ENCODE data around the gene TCTN2. TPM values are rescaled to one million over a fixed set of nuclear protein-coding genes. Genes with fewer than 3 reads are reported as not detected.

The TCTN2 gene
- polyA plus RNA-seq, 4 donors: 0.22 to 7.2 (median 2.0) TPM

DNA sequence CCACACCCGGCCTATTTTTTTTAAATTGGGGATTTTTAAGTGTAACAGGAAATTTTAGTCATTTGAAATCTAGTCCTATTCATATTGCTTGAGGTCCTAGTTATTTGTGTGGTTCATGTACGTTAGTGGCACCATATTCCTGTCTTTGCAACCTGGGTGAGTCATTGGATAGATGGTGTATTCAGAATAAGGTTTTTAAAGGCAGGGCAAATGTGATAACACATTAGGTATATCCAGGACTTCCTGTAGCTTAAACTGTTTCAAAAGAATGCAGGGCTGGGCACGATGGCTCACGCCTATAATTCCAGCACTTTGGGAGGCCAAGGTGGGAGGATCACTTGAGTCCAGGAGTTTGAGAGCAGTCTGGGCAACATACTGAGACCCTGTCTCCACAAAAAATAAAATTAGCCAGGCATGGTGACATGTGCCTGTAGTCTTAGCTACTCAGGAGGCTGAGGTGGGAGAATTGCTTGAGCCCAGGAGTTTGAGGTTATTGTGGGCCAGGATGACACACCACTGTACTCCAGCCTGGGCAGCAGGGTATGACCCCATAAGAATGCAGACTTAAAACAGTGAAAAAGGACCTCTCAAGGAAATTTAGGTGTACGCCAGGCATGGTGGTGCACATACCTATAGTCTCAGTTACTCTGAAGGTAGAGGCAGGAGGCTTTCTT is 49.4 kb downstream of the TCTN2 start:
- peaks cover 7 to 35% (median 10%) of the 10 kb centered on the region in 3 donors for H3K36me3 ChIP-seq (ENCODE audit: control insufficient read depth in 3 of 3, insufficient read depth in 2 of 3, low read depth in 1 of 3, low read length in 3 of 3)
- FAIRE-seq: no peak
- H3K4me1 ChIP-seq (ENCODE audit: control insufficient read depth in 3 of 3, insufficient read depth in 2 of 3, low read depth in 1 of 3, low read length in 2 of 3): peaks cover 0 to 24% (median 3%) of the 10 kb centered on the region in 3 donors
- H3K4me3 ChIP-seq (ENCODE audit: low read depth in 1 of 3, low read length in 3 of 3): no peak overlapping the region
- no peaks in the 10 kb centered on the region for H3K9me3 ChIP-seq (ENCODE audit: control insufficient read depth in 2 of 2, insufficient read depth in 1 of 2, low read depth in 1 of 2, low read length in 1 of 2)
- WGBS, 3 donors: 49 to 72% (median 57%) methylated on average over 5 of the region's 5 CpGs
- no peaks in the 10 kb centered on the region for H3K27me3 ChIP-seq (ENCODE audit: control insufficient read depth in 3 of 3, insufficient read depth in 3 of 3, low read length in 3 of 3)
- peak overlapping the region in 2 of 3 donors; percentile 30 to 44 for H3K27ac ChIP-seq (ENCODE audit: low read depth in 1 of 3, low read length in 2 of 3)
- peak in 1 of 2 donors; percentile 40 for DNase-seq

DNA sequence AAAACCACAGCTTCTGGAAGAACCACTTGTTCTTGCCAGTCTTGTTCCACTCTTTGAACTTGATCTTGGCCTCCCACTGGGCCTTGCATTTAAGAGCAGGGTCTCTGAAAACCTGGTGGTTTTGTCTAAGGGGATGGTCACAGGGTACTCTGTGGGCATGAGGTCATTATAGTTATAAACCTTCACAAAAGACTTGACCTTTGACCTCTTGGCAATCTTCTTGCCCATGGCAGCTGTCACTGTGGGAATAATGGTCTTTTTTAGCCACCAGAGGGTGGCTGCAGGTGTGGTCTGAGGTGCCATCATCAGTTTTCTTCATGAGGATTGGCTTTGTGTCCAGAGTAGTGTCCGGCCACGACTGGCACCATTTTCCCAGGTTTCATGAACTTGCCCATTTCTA is 50.3 kb downstream of the TCTN2 start:
- Histone ChIP-seq H3K27ac (ENCODE audit: low read depth in 1 of 3, low read length in 2 of 3) (no peak overlapping the region), H3K36me3 (ENCODE audit: control insufficient read depth in 3 of 3, insufficient read depth in 2 of 3, low read depth in 1 of 3, low read length in 3 of 3) (peaks cover 10 to 42% (median 10%) of the 10 kb centered on the region in 3 donors), H3K9me3 (ENCODE audit: control insufficient read depth in 2 of 2, insufficient read depth in 1 of 2, low read depth in 1 of 2, low read length in 1 of 2) (no peaks in the 10 kb centered on the region), H3K4me3 (ENCODE audit: low read depth in 1 of 3, low read length in 3 of 3) (no peak overlapping the region), H3K4me1 (ENCODE audit: control insufficient read depth in 3 of 3, insufficient read depth in 2 of 3, low read depth in 1 of 3, low read length in 2 of 3) (peaks cover 0 to 24% (median 3%) of the 10 kb centered on the region in 3 donors), H3K27me3 (ENCODE audit: control insufficient read depth in 3 of 3, insufficient read depth in 3 of 3, low read length in 3 of 3) (no peaks in the 10 kb centered on the region)
- WGBS, 3 donors: 70 to 92% (median 71%) methylated on average over 2 of the region's 2 CpGs
- DNase-seq: peak in 1 of 2 donors; percentile 24
- FAIRE-seq: no peak

DNA sequence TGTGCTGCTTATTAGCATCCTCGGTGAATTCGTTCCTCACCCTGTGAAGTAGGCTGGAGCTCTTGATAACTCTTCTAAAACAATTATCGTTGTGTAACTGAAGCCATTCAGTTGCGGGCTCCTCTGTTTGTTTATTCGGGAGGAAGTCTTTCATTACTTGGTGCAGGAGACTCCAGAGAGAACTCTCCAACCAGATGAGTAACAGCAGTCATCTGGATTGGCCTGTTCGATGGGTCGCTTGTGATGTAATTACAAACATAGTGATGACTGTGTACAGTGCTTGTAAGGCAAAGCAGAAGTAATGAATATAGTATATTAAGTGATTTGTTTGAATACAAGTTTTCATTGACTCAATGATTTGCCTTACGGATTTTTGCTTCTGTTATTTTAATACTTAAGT is 52.1 kb downstream of the TCTN2 start:
- WGBS, 3 donors: 78 to 90% (median 89%) methylated on average over 8 of the region's 8 CpGs
- no peak overlapping the region for H3K4me3 ChIP-seq (ENCODE audit: low read depth in 1 of 3, low read length in 3 of 3)

DNA sequence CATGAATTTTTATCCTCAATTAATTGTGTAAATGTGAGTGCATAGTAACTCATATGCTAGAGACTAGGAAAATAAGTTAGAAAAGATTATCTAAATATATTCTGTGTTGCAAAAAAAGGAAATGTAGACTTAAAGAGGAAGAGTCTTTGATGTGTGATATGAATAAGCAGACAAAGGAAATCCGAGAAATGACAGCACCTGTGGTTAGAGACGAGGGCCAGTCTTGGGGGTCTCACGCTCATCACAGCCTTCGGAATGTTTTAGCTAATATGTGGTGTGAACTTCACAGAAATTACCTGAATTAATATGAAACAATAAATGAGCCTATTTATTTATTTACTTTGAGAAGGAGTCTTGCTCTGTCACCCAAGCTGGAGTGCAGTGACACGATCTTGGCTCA is 52.9 kb downstream of the TCTN2 start:
- DNase-seq: no peak
- H3K27ac ChIP-seq (ENCODE audit: low read depth in 1 of 3, low read length in 2 of 3): no peak overlapping the region
- WGBS, 3 donors: 72 to 79% (median 72%) methylated on average over 5 of the region's 5 CpGs
- no peaks in the 10 kb centered on the region for H3K9me3 ChIP-seq (ENCODE audit: control insufficient read depth in 2 of 2, insufficient read depth in 1 of 2, low read depth in 1 of 2, low read length in 1 of 2)
- H3K27me3 ChIP-seq (ENCODE audit: control insufficient read depth in 3 of 3, insufficient read depth in 3 of 3, low read length in 3 of 3): no peaks in the 10 kb centered on the region
- H3K36me3 ChIP-seq (ENCODE audit: control insufficient read depth in 3 of 3, insufficient read depth in 2 of 3, low read depth in 1 of 3, low read length in 3 of 3): peaks cover 12 to 47% (median 12%) of the 10 kb centered on the region in 3 donors
- no peak for FAIRE-seq
- H3K4me1 ChIP-seq (ENCODE audit: control insufficient read depth in 3 of 3, insufficient read depth in 2 of 3, low read depth in 1 of 3, low read length in 2 of 3): peaks cover 0 to 24% (median 3%) of the 10 kb centered on the region in 3 donors
- H3K4me3 ChIP-seq (ENCODE audit: low read depth in 1 of 3, low read length in 3 of 3): no peak overlapping the region

More for the DNA sequence above, 52.1 kb downstream of the TCTN2 start:
- H3K9me3 ChIP-seq (ENCODE audit: control insufficient read depth in 2 of 2, insufficient read depth in 1 of 2, low read depth in 1 of 2, low read length in 1 of 2): no peaks in the 10 kb centered on the region
- peaks cover 12 to 44% (median 12%) of the 10 kb centered on the region in 3 donors for H3K36me3 ChIP-seq (ENCODE audit: control insufficient read depth in 3 of 3, insufficient read depth in 2 of 3, low read depth in 1 of 3, low read length in 3 of 3)
- H3K4me1 ChIP-seq (ENCODE audit: control insufficient read depth in 3 of 3, insufficient read depth in 2 of 3, low read depth in 1 of 3, low read length in 2 of 3): peaks cover 0 to 24% (median 3%) of the 10 kb centered on the region in 3 donors
- H3K27ac ChIP-seq (ENCODE audit: low read depth in 1 of 3, low read length in 2 of 3): no peak overlapping the region
- no peak for FAIRE-seq
- no peaks in the 10 kb centered on the region for H3K27me3 ChIP-seq (ENCODE audit: control insufficient read depth in 3 of 3, insufficient read depth in 3 of 3, low read length in 3 of 3)
- no peak for DNase-seq

- Histone ChIP-seq H3K9me3 (ENCODE audit: control insufficient read depth in 2 of 2, insufficient read depth in 1 of 2, low read depth in 1 of 2, low read length in 1 of 2) (no peaks in the 10 kb centered on the region), H3K27me3 (ENCODE audit: control insufficient read depth in 3 of 3, insufficient read depth in 3 of 3, low read length in 3 of 3) (no peaks in the 10 kb centered on the region), H3K4me3 (ENCODE audit: low read depth in 1 of 3, low read length in 3 of 3) (no peak overlapping the region), H3K4me1 (ENCODE audit: control insufficient read depth in 3 of 3, insufficient read depth in 2 of 3, low read depth in 1 of 3, low read length in 2 of 3) (peaks cover 0 to 10% (median under 1%) of the 10 kb centered on the region in 3 donors), H3K27ac (ENCODE audit: low read depth in 1 of 3, low read length in 2 of 3) (no peak overlapping the region), H3K36me3 (ENCODE audit: control insufficient read depth in 3 of 3, insufficient read depth in 2 of 3, low read depth in 1 of 3, low read length in 3 of 3) (peaks cover 9 to 52% (median 14%) of the 10 kb centered on the region in 3 donors)
- 77 to 82% (median 79%) methylated on average over 2 of the region's 2 CpGs for WGBS, 3 donors
- FAIRE-seq (no peak), DNase-seq (no peak)
Observed at GRCh38 chr12:123726244-123726643, 55.3 kb downstream of the TCTN2 start.

GRCh38 chr12:123726962-123727361 is 56.0 kb downstream of the TCTN2 start:
- DNase-seq: no peak
- H3K4me1 ChIP-seq (ENCODE audit: control insufficient read depth in 3 of 3, insufficient read depth in 2 of 3, low read depth in 1 of 3, low read length in 2 of 3): peaks cover 0 to 6% (median 0%) of the 10 kb centered on the region in 3 donors
- no peaks in the 10 kb centered on the region for H3K27me3 ChIP-seq (ENCODE audit: control insufficient read depth in 3 of 3, insufficient read depth in 3 of 3, low read length in 3 of 3)
- FAIRE-seq: no peak
- H3K27ac ChIP-seq (ENCODE audit: low read depth in 1 of 3, low read length in 2 of 3): no peak overlapping the region
- H3K36me3 ChIP-seq (ENCODE audit: control insufficient read depth in 3 of 3, insufficient read depth in 2 of 3, low read depth in 1 of 3, low read length in 3 of 3): peaks cover 9 to 53% (median 15%) of the 10 kb centered on the region in 3 donors
- H3K4me3 ChIP-seq (ENCODE audit: low read depth in 1 of 3, low read length in 3 of 3): no peak overlapping the region
- 83 to 90% (median 89%) methylated on average over 2 of the region's 2 CpGs for WGBS, 3 donors
- no peaks in the 10 kb centered on the region for H3K9me3 ChIP-seq (ENCODE audit: control insufficient read depth in 2 of 2, insufficient read depth in 1 of 2, low read depth in 1 of 2, low read length in 1 of 2)

DNA sequence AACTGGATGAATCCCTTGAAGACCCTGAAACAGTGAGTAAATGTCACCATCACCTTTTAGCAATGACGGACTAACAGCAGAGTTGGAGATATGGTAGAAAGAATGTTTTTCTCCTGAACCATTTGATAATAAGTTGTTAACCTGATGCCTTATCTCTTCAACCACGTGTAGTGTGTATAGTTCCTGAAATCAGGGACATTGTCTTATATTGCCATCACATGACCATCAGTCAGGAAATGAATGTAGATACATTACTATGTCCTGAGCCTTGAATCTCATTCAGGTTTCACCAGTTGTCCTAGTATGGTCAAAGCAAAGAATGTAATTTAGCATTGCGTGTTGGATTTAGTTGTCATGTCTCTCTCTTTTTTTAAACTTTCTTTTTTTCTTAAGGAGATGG is 57.0 kb downstream of the TCTN2 start:
- DNase-seq: peak in 1 of 2 donors; percentile 54
- no peaks in the 10 kb centered on the region for H3K27me3 ChIP-seq (ENCODE audit: control insufficient read depth in 3 of 3, insufficient read depth in 3 of 3, low read length in 3 of 3)
- H3K4me3 ChIP-seq (ENCODE audit: low read depth in 1 of 3, low read length in 3 of 3): no peak overlapping the region
- 71 to 77% (median 77%) methylated on average over 3 of the region's 3 CpGs for WGBS, 3 donors
- peaks cover 6 to 54% (median 16%) of the 10 kb centered on the region in 3 donors for H3K36me3 ChIP-seq (ENCODE audit: control insufficient read depth in 3 of 3, insufficient read depth in 2 of 3, low read depth in 1 of 3, low read length in 3 of 3)
- no peaks in the 10 kb centered on the region for H3K4me1 ChIP-seq (ENCODE audit: control insufficient read depth in 3 of 3, insufficient read depth in 2 of 3, low read depth in 1 of 3, low read length in 2 of 3)
- no peak for FAIRE-seq
- peak overlapping the region in 1 of 3 donors; percentile 50 for H3K27ac ChIP-seq (ENCODE audit: low read depth in 1 of 3, low read length in 2 of 3)
- no peaks in the 10 kb centered on the region for H3K9me3 ChIP-seq (ENCODE audit: control insufficient read depth in 2 of 2, insufficient read depth in 1 of 2, low read depth in 1 of 2, low read length in 1 of 2)

DNA sequence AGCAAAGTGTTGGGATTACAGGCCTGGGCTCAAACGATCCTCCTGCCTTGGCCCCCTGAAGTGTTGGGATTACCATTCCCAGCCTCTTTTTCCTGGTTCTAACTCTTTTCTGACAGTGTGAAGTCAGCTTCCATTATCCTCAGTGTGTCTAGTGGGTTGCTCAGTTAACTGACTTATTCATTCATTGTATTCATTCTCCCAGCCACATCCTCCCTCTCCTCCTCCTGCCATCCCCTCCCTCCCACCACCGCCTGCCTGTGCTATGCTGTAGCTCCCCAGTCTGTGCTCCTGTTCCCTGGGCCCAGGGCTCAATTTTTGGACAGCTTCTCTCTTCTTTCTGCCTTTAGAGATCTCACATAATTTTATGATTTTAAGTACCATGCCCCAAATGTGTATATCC is 60.7 kb downstream of the TCTN2 start:
- FAIRE-seq (no peak), DNase-seq (no peak)
- WGBS, 3 donors: 77 to 86% (median 86%) methylated on average over 2 of the region's 2 CpGs
- no peaks in the 10 kb centered on the region for H3K4me1 ChIP-seq (ENCODE audit: control insufficient read depth in 3 of 3, insufficient read depth in 2 of 3, low read depth in 1 of 3, low read length in 2 of 3)
- H3K36me3 ChIP-seq (ENCODE audit: control insufficient read depth in 3 of 3, insufficient read depth in 2 of 3, low read depth in 1 of 3, low read length in 3 of 3): peaks cover 5 to 66% (median 13%) of the 10 kb centered on the region in 3 donors
- no peak overlapping the region for H3K27ac ChIP-seq (ENCODE audit: low read depth in 1 of 3, low read length in 2 of 3)
- no peak overlapping the region for H3K4me3 ChIP-seq (ENCODE audit: low read depth in 1 of 3, low read length in 3 of 3)
- H3K9me3 ChIP-seq (ENCODE audit: control insufficient read depth in 2 of 2, insufficient read depth in 1 of 2, low read depth in 1 of 2, low read length in 1 of 2): no peaks in the 10 kb centered on the region
- H3K27me3 ChIP-seq (ENCODE audit: control insufficient read depth in 3 of 3, insufficient read depth in 3 of 3, low read length in 3 of 3): no peaks in the 10 kb centered on the region

Measured in small intestine (tissue), 7 donors.